ENCODE measurements around the gene KRT71.

The KRT71 gene

DNA sequence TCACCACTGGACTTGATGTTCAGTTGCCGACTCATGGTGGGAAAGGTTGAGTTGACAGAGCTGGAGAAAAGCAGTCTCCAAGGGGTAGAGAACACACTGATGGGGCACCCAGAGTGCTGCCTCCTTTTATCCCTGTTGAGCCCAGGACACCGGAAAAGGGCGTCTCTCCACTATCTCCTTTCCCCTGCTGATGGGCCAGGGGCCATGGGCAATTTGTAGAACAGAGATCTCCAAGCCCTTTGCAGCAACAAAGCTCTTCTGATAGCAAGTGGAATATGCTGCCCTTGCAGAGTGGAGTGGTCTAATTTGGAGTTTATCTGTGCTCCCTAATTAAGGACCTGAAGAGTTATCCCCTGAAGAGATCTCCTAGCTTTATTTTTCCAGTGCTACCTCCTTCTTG is 20.8 kb upstream of the KRT71 start, which contains the start of gene KRT74:
KRT74 (minus strand) TSS at position 101 of the 400 bp plus-strand sequence; CDS start at position 35, 66 bp downstream.
- no peak for DNase-seq

- no peak for DNase-seq
Measured at GRCh38 chr12:52573306-52573705, 20.4 kb upstream of the KRT71 start.

DNA sequence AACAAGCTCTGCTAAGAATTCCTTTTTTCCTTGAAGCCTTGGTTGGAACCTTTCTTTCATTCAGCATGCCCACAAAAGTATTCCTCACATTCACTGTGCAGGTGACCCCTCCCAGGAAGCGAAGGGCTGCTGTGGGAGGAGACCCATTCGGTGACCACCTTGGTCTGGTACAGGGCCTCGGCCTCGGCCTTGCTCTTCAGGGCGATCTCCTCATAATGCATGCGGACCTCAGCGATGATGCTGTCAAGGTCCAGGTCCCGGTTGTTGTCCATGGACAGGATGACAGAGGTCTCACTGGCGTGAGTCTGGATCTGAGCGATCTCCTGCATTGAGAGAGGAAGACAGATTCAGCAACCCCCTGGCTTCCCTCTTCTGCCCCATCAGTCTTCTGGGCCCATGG is 17.6 kb upstream of the KRT71 start:
- no peak for DNase-seq

DNA sequence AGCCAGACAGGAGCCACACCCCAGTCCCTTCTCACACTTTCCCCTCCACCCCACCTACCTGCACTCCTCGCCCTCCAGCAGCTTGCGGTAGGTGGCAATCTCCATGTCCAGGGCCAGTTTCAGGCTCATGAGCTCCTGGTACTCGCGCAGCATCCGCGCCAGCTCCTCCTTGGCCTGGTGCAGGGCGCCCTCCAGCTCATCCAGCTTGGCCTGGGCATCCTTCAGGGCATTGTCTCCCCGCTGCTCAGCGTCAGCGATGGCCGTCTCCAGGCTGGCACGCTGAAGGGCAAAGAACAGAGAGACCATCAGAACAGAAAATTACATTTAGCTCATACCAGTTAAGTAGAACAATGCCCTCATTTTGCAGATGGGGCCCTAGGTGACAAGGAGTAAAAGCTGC is 15.2 kb upstream of the KRT71 start:
- no peak for DNase-seq

DNA sequence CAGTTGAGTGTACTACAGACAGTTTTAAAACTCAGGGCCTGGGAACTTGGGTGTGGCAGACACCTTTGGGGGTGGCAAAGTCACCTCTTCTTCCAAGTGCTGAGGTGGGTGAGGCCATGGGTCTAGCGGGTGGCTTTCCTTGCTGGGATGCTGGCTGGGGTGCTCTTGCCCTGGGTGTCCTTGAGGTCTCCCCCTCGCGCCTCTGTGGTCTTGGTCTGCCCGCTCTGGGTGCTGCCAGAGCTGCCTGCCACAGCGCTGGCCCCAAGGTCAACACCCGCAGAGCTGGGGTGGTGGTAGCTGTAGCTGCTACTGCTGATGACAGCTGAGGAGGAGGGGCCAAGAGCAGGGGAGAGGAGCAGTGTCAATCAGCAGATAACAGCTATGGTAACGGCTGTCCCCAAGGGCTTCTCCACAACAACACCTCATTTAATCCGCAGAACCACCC is 13.9 kb upstream of the KRT71 start:
- DNase-seq = no peak

DNA sequence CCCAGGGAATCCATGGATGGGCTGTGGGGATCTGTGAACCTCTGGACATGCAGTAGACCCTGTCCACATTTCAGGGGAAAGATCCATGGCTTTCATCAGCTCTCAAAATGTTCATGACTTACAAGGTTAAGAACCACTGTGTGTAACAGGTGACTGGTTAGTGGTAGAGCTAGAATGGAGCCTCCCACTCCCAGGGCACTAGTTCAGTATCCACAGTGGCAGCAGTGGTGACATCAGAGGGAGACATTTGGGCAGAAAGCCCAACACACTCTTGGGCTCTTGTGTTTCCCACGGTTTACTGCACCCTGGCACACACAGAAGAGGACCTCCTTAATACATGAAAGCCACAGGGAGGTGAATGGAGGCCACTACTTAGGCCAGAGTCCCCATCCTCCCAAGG is 11.6 kb upstream of the KRT71 start:
- DNase-seq = no peak

DNA sequence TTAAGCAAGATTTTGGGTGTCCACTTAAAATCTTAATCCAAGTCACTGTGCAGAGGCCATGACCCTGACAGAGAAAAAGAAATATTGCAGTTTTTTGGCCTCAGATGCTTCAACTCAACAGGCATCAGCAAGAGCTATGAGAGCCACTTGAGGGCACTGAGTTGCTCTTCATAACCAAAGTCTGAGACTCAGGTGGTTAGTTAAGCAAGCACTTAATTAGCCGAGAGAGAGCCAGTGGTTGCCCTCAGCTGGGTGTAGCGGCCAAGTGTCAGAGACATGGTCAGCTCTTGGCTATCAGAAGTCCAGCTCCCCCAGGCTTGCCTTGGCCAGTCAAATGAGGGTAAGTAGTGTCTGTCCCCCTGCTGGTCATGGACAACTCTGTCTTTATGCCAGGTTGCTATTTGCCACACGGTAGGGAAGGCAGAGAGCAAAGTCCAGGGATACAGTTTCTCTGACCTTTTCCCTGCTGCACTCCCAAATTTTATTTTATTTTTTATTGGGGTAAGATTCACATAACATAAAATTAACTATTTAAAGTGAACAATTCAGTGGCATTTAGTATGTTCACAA is 9.0 kb upstream of the KRT71 start:
- DNase-seq = no peak

- DNase-seq = no peak
Measured at GRCh38 chr12:52559979-52560378, 7.0 kb upstream of the KRT71 start.

DNA sequence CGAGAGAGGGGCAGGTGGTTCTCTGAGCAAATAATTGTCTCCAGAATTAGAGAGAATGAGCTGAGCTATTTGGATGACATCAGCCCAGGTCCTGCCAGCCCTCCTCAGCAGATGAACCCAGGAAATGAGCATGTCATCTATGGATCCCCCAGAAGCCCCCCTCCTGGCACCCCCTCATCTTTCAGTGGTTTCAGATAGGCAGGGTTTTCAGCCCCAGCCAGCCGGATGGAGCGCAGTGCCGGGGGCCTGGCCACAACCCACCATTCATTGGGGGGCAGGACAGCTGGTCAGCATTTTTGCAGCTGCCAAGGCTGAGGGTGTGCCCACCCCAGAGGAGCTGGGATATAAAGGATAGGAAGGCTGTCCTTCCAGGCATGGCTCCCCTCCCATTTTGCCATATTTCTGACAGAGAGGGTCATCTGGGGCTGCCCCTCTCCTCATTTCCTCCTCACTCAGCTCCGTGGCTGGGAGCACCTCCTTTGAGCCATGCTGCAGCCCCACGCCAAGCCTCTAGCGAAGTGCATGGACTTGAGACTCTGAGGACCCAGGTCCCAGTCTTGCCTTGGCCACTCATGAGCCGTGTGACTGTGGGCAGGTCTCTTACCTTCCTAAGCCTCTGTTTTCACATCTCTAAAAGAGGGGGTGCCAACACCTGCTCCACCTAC is 6.0 kb upstream of the KRT71 start:
- no peak for DNase-seq

GRCh38 chr12:52557476-52557875 is 4.5 kb upstream of the KRT71 start:
- DNase-seq = no peak

- DNase-seq = no peak
Measured at GRCh38 chr12:52555577-52555976, 2.6 kb upstream of the KRT71 start.

- no peak for DNase-seq
Measured at GRCh38 chr12:52552055-52552454, 890 bp downstream of the KRT71 start.

GRCh38 chr12:52551216-52551865 is 1.6 kb downstream of the KRT71 start:
- DNase-seq = no peak

GRCh38 chr12:52546126-52546525 is 6.8 kb downstream of the KRT71 start:
- DNase-seq = no peak

DNA sequence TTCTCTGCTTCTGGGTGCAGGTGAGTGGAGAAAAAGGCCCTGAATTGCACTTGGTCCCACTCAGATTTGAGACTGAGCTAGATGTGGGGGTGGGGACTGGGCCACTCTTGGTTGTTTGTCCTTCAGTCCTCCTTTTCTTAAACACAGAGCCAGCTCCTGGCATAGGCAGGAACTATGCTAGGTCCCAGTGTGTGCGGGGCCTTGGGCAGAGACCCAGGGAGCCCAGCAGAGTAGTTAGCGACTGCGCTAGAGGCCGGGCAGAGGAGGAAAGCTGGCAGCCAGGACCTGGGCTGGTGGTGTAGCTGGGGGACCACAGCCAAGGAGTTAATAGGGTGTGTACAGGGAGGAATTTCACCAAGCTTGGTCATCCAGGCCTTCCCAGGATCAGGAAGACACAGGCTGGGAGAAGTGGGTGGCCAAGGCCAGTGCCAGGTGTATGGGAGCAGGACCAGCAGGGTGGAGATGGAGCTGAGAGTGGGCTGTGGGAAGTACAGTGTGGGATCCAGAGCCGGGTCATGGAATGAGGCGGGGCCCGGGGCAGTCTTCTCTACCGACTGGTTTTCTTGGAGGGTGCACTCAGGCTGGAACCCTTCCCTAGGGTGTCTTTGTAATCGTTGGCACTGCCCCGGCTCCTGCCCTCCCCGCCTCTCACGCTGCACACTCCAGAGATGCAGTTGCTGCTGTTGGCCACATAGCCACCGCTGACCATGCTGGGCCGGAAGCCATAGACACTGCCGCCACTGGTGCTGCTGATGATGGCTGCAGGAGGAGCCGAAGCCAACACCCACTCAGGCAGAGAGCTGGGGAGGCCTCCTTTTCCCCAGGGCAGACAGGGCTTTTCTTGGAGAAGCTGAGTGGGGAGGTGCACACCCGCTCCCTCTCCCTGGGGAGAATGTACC is 8.7 kb downstream of the KRT71 start:
- DNase-seq = no peak

DNA sequence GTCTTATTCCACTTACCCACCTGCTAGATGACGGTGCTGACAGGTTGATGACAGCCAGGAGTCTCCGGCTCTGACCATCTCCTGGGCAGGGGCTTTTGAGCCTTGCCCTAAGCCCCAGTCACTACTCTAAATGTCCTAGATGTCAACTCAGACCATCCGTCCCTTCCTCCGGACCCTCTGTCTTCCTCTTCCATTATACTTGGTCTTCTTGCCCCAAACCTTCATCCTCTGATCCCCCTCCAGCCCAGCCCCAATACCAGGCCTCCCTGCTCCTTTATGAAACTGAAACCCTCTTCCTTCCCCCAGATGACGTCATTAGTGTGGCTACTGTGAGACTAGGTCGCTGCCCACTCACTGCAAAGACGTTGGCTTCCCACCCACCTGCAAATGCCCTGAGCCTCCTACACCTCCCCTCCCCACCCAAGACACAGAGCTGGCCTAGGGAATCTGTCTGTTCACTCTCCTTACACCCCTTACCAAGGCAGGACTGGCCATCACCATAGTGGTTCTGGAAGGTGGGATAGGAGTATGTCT is 10.1 kb downstream of the KRT71 start:
- no peak for DNase-seq

DNA sequence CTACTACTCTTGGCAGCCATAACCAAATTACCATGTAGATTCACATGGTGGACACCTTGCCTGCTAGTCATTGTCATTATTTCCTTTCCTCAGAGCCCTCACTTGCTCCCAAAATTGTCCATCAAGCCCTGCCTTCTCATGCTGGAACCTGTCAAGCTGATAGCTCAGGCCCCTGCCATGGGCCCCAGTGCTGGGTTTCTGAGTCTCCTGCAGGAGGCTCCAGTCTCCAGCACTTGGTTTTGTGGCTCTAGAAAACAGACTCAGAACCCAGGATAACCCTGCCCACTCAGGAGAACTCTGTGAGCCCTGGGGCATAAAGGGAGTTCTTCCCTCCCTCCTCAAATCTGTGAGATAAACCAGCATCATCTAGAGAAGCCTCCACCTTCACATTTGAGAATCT is 10.8 kb downstream of the KRT71 start:
- no peak for DNase-seq

GRCh38 chr12:52541709-52542108 is 11.2 kb downstream of the KRT71 start:
- DNase-seq = no peak

GRCh38 chr12:52540531-52540930 is 12.4 kb downstream of the KRT71 start:
- DNase-seq = no peak

GRCh38 chr12:52539821-52540173 is 13.1 kb downstream of the KRT71 start:
- DNase-seq = no peak

- no peak for DNase-seq
Measured at GRCh38 chr12:52539083-52539820, 13.7 kb downstream of the KRT71 start.

DNA sequence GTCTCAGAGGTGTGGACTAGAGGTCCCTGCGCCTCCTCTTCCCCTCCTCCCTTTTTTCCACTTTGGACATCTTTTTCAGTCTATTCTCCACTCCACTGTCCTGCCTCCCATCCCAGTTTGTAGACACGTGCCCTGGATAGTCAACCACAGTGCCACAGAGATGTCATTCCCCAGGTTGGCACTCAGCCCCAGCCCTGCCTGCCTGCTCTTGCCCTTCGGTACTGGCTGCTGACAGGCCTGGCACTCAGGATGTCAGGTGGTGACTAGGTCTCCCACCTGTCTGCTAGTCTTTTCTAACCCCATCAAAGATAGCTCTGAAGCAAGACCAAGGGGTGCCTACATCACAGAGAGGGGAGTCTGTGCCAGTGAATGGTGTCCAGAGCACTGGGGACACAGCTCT is 15.8 kb downstream of the KRT71 start:
- DNase-seq = no peak
